RWPE2 (cell line): ENCODE data around the gene CHMP1A.
A peak's percentile ranks its signal among the peaks of the same experiment; 100 is the strongest.

Source experiments
- ATAC-seq: fragments of 200-7000 bp; cut with Tn5 transposase; 3 replicates; pipeline ENCODE4 v1.9.1; 2021; ENCODE audit warnings: low read depth
- DNase-seq: peaks from one replicate; pipeline ENCODE4 v3.0.0-alpha.2; 2020; ENCODE audit warnings: low spot score
- H3K27ac ChIP-seq: fragments of 450-650 bp; 2 replicates; pipeline ENCODE4 v1.5.1; 2017; ENCODE audit warnings: mild to moderate bottlenecking; ENCODE audit not compliant: poor library complexity, severe bottlenecking
- H3K27me3 ChIP-seq: fragments of 250-450 bp; sonication (Bioruptor Pico); 2 replicates; pipeline ENCODE4 v1.5.1; 2021; ENCODE audit warnings: mild to moderate bottlenecking, moderate library complexity; ENCODE audit not compliant: insufficient read depth, poor library complexity, severe bottlenecking
- H3K36me3 ChIP-seq: fragments of 250-450 bp; sonication (Bioruptor Pico); 2 replicates; pipeline ENCODE4 v1.5.1; 2020; ENCODE audit warnings: low read depth, mild to moderate bottlenecking, moderate library complexity
- H3K4me1 ChIP-seq: fragments of 250-450 bp; sonication (Bioruptor Pico); 2 replicates; pipeline ENCODE4 v1.5.1; 2021; ENCODE audit warnings: mild to moderate bottlenecking, moderate library complexity; ENCODE audit not compliant: insufficient read depth, poor library complexity, severe bottlenecking
- H3K4me3 ChIP-seq: fragments of 250-450 bp; sonication (Bioruptor Pico); 2 replicates; pipeline ENCODE4 v1.5.1; 2021; ENCODE audit warnings: mild to moderate bottlenecking, moderate library complexity; ENCODE audit not compliant: severe bottlenecking
- H3K9me3 ChIP-seq: fragments of 250-450 bp; sonication (Bioruptor Pico); 2 replicates; pipeline ENCODE4 v1.5.1; 2021; ENCODE audit warnings: mild to moderate bottlenecking, moderate library complexity; ENCODE audit not compliant: severe bottlenecking
- TF ChIP-seq, protein P1 (sequence below): fragments of 450-650 bp; IDR thresholded peaks from one replicate; pipeline ENCODE4 v1.5.1; 2017; ENCODE audit warnings: mild to moderate bottlenecking, moderate library complexity; ENCODE audit not compliant: poor library complexity, severe bottlenecking

The CHMP1A gene

DNA sequence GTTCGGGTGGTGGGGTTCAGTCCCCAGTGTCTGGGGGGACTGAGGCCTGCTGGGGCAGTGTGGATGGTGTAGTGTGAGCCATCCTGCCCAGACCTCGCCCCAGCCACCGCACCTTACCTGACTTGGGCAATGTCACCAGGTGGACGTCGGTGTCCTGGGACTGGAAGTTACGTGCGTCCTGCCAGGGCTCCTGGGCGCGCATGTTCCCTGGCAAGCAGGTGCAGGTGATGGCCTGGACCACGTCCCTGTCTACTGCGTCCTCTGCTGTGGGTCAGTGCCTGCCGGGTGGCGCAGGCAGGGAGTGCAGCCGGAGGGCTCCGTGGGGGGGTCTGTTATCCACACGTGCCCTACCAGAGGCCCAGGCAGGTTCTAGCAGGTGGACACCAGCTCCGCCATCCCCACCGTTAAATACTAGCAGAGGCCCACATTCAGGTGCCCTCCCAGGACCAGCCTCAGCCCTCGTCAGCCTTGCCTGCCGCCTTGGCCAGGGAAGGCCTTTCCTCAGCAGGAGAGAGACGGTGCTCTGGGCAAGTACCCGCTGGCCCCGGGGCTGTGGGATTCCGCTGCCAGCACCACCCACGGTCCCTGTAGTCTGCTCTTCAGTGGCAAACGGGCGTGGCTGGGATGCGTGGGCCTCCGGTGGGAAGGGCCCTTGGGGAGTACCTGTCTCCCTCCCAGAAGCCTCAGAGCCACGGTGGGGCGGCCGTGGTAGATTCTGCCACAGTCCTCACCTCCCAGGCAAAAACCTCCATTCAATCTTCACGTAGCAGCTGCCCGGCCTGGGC, 52.1 kb downstream of the CHMP1A start:
- DNase-seq, result peak; percentile 71
- no peaks in the 10 kb centered on the region for H3K36me3 ChIP-seq
- H3K4me3 ChIP-seq, result no peak overlapping the region
- H3K4me1 ChIP-seq, result peaks cover 14% of the 10 kb centered on the region
- ATAC-seq, result no peak
- no peaks in the 10 kb centered on the region for H3K27me3 ChIP-seq
- no peak overlapping the region for H3K27ac ChIP-seq
- TF ChIP-seq, protein P1, sequence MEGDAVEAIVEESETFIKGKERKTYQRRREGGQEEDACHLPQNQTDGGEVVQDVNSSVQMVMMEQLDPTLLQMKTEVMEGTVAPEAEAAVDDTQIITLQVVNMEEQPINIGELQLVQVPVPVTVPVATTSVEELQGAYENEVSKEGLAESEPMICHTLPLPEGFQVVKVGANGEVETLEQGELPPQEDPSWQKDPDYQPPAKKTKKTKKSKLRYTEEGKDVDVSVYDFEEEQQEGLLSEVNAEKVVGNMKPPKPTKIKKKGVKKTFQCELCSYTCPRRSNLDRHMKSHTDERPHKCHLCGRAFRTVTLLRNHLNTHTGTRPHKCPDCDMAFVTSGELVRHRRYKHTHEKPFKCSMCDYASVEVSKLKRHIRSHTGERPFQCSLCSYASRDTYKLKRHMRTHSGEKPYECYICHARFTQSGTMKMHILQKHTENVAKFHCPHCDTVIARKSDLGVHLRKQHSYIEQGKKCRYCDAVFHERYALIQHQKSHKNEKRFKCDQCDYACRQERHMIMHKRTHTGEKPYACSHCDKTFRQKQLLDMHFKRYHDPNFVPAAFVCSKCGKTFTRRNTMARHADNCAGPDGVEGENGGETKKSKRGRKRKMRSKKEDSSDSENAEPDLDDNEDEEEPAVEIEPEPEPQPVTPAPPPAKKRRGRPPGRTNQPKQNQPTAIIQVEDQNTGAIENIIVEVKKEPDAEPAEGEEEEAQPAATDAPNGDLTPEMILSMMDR, result no peak
- H3K9me3 ChIP-seq, result no peaks in the 10 kb centered on the region

DNA sequence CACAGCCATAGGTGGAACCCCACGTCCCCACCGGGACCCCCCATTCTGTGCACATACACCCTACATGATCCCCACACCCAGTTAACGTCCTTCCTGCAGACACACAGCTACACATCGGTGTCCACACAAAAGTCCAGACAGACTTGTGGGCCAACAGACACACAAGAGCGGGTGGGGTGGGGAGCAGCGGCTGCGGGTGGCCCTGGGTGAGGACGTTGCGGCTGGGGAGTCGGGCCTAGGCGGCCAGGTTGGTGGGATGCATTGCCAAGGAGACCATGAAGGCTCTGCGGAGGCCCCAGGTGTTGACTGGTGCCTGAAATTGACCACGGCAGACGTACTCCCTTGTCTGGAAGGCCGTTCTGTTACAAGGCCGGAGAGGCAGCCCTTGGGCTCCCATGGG, 52.7 kb downstream of the CHMP1A start:
- no peaks in the 10 kb centered on the region for H3K9me3 ChIP-seq
- peak; percentile 65 for DNase-seq
- ATAC-seq, result no peak
- peaks cover 17% of the 10 kb centered on the region for H3K4me1 ChIP-seq
- H3K4me3 ChIP-seq, result no peak overlapping the region
- H3K27ac ChIP-seq, result no peak overlapping the region
- TF ChIP-seq, protein P1, result no peak
- no peaks in the 10 kb centered on the region for H3K36me3 ChIP-seq
- H3K27me3 ChIP-seq, result no peaks in the 10 kb centered on the region

DNA sequence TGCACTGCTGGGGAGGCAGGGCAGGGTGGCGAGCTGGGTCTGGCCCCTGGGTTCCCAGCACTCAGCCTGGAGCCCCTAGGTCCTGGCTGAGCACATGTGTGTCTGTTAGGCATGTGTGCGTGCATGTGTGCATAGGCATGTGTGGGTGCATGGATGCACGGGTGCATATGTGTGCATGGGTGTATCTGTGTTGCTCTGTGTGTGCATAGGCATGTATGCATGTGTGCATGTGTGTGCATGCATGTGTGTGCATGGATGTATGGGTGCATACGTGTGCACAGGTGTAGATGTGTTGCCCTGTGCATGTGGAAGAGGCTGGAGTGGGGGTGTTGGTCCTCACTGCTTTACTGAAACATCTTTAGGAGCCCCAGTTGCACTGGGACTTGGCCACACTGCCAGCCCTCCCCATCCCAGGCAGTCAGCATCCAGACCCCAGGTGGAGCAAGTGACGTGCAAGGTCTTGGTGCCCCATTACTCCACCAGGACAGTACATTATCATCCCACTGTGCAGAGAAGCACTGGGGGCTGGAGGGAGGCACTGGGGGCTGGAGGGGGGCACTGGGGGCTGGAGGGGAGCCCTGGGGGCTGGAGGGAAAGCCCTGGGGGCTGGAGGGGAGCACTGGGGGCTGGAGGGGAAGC, 54.4 kb downstream of the CHMP1A start:
- no peak overlapping the region for H3K4me3 ChIP-seq
- peaks cover 17% of the 10 kb centered on the region for H3K4me1 ChIP-seq
- DNase-seq, result peak; percentile 25
- TF ChIP-seq, protein P1, result no peak
- no peaks in the 10 kb centered on the region for H3K36me3 ChIP-seq
- peak; percentile 1; the same call in 1 of the 3 replicates for ATAC-seq
- H3K27ac ChIP-seq, result peak overlapping the region; percentile 66
- H3K27me3 ChIP-seq, result no peaks in the 10 kb centered on the region
- H3K9me3 ChIP-seq, result no peaks in the 10 kb centered on the region

DNA sequence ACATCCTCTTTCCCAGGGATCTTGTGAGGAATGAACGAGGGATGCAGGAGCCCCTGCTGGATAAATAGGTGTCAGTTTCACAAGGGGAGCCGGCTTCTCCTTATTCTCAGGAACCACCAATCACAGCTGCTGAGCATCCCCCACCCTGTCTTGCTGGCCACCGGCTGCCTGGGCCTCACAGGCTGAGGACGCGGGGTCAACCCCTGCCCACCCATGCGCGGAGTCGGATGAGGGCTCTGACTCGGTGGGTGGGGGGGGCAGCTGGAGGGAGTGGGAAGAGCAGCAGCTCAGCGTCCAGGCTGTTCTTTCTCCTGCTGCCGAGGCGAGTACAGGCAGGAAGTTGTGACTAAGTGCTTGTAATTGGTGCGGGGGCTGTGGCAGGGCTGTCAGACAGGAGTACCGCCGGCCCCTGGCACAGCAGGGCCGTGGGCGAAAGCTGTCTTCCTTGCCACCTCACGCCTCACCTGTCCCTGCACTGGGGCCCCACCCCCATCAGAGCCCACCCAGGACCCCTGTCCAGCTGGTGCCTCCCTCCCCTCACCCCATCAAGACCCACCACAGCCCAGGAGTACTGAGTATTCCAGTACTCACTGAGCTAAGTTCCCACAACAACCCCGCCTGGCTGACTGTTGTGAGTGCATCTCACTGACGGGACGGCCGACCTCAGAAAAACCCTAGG, 55.1 kb downstream of the CHMP1A start:
- peaks cover 17% of the 10 kb centered on the region for H3K4me1 ChIP-seq
- ATAC-seq, result peak; percentile 94
- TF ChIP-seq, protein P1, result no peak
- no peaks in the 10 kb centered on the region for H3K9me3 ChIP-seq
- no peaks in the 10 kb centered on the region for H3K36me3 ChIP-seq
- H3K27ac ChIP-seq, result peak overlapping the region; percentile 66
- peak; percentile 91 for DNase-seq
- H3K27me3 ChIP-seq, result no peaks in the 10 kb centered on the region
- no peak overlapping the region for H3K4me3 ChIP-seq
